HG02759 (cell line): ENCODE measurements around the gene PARD3B.

Experiments used
- ATAC-seq: cut with Tn5 transposase; IDR thresholded peaks from one replicate; pipeline ENCODE4 v1.9.1; 2021; ENCODE audit warnings: mild to moderate bottlenecking, moderate library complexity; ENCODE audit not compliant: unreplicated experiment

The PARD3B gene

GRCh38 chr2:205366336-205367060 lies 821.2 kb downstream of the PARD3B start:
- no peak for ATAC-seq

DNA sequence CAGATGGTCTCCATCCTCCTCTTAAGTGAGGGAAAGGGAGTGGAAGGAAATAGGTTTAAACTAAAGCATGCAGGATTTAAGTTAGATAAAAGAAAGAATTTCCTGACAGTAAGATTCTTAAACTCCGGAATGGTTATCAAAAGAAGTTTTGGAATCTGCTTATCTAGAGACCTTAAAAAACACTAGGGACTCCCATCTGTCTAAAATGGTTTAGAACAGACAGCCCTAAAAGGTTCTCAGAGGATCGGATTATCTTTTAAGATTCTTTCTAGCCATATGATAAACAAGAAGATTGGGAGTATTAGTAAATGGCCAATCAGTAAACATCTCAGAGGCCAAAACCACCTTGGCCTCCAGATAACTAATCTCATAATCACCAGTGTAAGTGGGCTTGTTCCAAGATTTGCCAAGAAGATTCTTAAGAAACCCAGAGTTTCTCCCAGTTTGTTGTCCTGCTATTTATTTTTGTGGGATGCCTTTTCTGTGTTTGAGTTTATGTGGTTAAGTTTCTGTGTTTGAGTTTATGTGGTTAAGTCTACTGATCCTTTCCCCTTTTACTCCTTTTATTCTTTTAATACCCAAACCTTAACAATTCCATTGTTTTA lies 822.2 kb downstream of the PARD3B start:
- ATAC-seq = no peak

DNA sequence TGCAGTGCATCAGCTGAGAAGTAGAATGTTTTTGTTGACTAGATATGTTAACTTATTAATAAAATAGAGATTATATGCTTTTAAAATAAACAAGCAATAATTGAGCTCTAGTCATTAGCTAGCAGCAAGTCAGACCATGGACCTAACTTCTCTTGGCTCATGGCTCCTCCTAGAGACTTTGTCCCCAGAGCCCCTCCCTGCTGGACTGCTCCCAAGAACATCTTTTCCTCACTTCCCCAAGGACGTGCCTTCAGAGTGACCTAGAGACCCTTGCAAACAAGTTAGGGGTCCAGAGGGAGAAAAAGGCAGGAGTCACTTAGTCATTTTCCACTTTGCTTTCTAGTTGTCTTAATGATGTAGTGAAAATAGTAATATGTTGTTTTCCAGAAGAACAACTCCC lies 824.5 kb downstream of the PARD3B start:
- no peak for ATAC-seq

- ATAC-seq = no peak
These were observed 825.5 kb downstream of the PARD3B start for GRCh38 chr2:205370726-205371125.

DNA sequence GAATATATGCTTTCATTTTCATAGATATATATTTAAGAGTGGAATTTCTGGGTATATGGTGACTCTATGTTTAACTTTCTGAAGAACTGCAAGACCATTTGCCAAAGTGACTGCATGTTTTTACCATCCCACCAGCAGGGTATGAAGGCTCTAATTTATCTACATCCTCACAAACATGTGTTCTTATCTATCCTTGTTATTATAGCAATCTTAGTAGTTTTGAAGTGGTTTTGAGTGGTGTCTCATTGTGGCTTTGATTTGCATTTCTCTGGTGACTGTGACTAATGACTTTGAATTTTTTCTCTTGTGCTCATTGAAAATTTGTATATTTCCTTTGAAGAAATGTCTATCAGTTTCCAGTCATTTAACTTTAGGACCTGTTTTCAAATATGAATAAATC lies 826.9 kb downstream of the PARD3B start:
- ATAC-seq = no peak

- no peak for ATAC-seq
These were observed 830.5 kb downstream of the PARD3B start for GRCh38 chr2:205375461-205376448.

DNA sequence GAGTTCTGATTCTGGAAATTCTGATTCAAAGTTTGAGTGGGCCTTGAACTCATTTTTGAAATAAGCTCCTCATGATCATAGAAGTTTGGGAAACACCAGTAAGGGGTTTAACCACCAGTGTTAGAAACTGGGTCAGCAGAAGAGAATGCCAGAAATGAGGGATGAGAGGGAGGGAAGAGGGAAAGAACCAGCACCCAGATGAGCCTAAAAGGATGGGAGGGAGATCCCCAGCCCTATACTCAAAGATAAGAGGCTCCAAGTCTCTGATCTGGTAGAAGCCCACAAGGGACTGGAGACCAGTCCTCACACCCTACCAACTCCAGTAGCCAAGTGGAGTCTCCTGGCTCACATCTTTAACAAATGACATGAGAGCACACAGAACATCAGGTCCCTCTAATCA lies 832.0 kb downstream of the PARD3B start:
- ATAC-seq = no peak

DNA sequence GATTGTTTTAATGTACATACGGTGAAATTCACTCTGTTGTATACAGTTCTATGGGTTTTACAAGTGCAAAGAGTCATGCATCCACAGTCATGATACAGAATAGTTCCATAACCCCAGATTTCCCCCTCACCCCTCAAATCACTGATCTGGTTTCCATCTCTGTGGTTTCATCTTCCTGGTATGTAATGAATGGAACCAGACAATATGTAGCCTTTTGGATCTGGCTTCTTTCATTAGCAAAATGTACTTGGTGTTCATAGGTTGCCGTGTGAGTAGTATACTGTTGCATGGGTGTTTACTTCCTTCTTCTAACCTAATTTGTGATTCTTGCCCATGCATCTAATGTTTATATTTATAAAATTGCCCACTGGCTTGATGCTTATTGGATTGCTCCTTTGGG lies 838.3 kb downstream of the PARD3B start:
- no peak for ATAC-seq

DNA sequence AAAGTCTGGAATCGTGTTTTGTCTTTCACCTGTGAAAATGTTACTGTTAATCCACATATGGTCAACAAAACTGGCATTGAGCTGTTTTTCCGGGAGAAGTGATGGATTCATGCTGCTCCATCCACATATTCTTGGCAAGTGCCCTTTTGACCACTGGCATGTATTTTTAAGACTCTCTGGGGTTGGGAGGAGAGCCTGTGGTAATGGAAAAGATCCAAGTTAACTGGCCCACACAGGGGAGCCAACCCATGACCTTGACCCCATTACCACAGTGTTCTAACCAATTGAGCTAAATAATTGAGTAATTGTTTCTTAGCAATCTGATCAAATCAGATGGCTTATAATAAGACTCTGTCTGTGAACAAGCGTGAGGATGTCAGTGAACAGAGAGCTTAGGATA lies 840.8 kb downstream of the PARD3B start:
- no peak for ATAC-seq

- ATAC-seq = no peak
These were observed 842.2 kb downstream of the PARD3B start for GRCh38 chr2:205387350-205388055.

DNA sequence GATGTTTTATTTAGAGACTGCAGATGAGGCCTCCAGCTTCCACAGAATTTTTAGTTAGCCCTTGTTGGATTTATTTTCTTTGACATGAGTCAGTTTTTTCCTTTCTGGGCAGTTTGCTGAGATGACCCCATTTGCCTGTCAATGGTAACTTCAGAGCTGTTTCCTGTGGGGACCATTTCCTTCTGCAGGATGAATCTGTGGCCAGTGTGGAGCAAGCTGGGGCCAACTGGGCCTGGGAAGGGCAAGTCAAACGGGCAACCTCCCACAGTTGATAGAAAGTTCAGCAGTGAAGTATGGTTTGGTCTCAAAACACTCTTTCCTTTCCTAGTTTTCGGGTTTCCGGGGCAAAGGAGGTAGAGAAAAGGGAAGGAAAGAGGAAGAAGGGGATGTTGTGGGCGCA lies 845.6 kb downstream of the PARD3B start:
- no peak for ATAC-seq

- ATAC-seq = no peak
These were observed 856.2 kb downstream of the PARD3B start for GRCh38 chr2:205401511-205401910.

DNA sequence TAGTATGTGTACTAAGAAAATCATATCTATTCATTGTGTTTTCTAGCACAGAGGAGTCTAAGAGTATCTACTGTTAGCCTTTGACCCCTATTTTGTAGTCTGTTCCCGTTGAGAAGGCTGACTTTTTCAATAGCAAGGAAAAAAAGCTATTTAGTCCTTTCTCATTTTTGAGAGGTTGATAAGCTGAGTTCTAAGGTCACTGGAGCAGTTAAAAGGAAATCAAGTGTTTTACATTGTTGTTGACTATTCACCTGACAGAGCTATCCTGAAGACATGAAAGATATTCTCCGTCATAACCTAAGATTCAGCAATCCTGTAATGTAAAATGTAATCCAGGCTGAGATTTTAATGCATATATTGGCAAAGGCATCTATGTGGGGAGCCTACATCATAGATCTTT lies 856.7 kb downstream of the PARD3B start:
- no peak for ATAC-seq

GRCh38 chr2:205403244-205403825 lies 858.1 kb downstream of the PARD3B start:
- ATAC-seq = no peak

DNA sequence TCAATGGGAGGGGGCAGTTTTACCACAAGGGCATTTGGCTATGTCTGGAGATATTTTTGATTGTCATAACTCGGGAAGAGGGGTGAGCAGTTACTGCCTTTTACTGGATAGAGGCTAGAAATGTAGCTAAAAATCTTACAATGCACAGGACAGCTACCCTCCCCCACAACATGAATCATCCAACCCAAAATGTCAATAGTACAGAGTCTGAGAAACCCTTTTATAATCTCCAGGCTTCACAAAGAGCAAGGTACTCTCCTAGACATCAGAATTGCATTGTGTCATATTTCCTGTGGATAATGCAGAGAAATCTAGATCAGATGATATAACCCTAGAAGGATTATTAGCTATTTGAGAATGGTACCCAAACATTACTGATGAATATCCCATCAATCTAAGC lies 859.9 kb downstream of the PARD3B start:
- no peak for ATAC-seq

DNA sequence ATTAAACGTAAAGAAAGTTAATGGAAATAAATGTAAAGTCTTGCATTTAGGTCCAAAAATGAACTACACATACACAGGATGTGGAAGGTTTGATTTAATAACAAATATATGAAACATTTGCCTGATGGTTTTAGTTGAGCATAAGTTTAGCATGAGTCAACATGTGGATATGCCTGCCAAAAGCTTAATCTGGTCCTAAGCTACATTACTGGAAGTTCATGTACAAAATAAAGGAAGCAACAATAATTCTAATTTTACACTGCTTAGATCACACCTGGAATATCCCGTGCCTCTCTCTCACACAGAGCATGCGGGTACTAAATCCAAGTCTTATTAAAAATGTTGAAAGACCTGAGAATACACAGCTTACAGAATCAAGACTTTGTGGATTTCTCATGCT lies 860.5 kb downstream of the PARD3B start:
- no peak for ATAC-seq

DNA sequence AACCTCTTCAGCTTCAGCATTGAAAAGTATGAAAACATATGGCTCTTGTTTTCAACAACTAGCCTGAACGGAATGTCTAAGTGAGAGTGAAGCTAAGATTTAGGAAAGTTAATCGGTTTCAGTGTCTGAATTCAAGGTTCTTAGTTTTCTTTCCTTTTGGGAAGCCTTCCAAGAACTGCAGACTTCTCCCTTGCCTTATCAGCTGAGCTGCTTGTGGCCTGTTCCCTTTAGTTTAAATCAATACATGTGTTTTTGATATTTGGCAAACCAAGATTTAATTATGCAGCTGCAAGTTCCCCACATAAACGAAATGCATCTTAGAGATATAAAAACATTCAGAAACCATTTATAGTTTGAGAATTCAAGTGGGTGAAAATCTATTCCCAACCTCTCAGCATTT lies 862.7 kb downstream of the PARD3B start:
- no peak for ATAC-seq

GRCh38 chr2:205408696-205409095 lies 863.4 kb downstream of the PARD3B start:
- ATAC-seq = no peak

- ATAC-seq = no peak
These were observed 864.1 kb downstream of the PARD3B start for GRCh38 chr2:205409411-205409810.

DNA sequence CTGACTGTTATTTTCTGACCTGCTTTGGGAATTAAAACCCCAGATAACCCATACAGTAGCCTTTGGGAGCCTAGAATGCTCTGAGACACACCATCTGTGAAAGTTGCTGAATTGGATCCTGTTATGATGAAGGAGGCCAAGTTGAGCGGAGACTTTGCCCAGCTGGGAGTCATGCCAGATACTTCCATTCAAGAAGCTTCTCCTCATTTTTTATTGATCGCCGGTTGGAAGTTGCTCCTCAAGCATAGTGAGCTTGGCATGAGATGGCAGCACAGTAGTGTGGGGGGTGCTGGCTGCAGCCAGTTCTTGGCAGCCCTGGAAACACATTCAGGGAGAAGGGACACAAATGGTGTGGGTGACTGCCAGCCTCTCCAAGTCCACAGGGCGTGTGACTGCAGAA lies 866.3 kb downstream of the PARD3B start:
- no peak for ATAC-seq

- no peak for ATAC-seq
These were observed 879.1 kb downstream of the PARD3B start for GRCh38 chr2:205424326-205424725.
